ENCODE measurements around the gene TASP1.
"Not testable (repeated sequence)": the region's sequence is repeated elsewhere in the genome, so short reads cannot be mapped to it uniquely, and the experiment has no call there.

Gene TASP1

DNA sequence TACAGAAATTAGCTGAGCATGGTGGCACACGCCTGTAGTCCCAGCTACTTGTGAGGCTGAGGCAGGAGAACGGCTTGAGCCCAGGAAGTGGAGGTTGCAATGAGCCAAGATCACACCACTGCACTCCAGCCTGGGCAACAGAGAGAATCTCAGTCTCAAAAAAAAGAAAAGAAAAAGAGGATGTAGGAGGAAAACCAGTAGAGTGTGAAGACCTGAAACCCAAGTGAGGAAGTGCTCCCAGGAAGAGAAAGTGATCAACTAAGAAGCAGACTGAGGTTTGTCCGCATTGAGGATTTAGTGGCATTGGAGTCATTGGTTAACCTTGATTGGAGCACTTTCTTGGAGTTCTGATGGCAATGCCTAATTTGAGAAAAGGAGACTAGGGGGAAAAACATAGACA, 20.6 kb upstream of the TASP1 start:
- H3K9me2 ChIP-seq (replicated peaks; ENCODE audit: insufficient read depth, low read length): no peaks in the 10 kb centered on the region
- H3K4me2 ChIP-seq (ENCODE audit: low read depth, low read length, poor library complexity, severe bottlenecking): no peak overlapping the region
- H3K4me3 ChIP-seq (ENCODE audit: insufficient read depth, low read length, poor library complexity, severe bottlenecking): no peak overlapping the region
- H3K27me3 ChIP-seq (ENCODE audit: low read length): no peaks in the 10 kb centered on the region
- H3K79me2 ChIP-seq (ENCODE audit: insufficient read depth, low read length): no peaks in the 10 kb centered on the region
- H4K20me1 ChIP-seq (ENCODE audit: low read depth, low read length): no peaks in the 10 kb centered on the region
- H2AFZ ChIP-seq (ENCODE audit: low read depth, low read length, severe bottlenecking): no peak overlapping the region
- H3K36me3 ChIP-seq (ENCODE audit: low read length): no peaks in the 10 kb centered on the region
- H3K27ac ChIP-seq (ENCODE audit: low read depth, low read length): no peak overlapping the region
- H3K9me3 ChIP-seq (ENCODE audit: insufficient read depth, low read length): no peaks in the 10 kb centered on the region
- H3K9ac ChIP-seq (ENCODE audit: low read length): no peak overlapping the region
- TF ChIP-seq, protein P1, sequence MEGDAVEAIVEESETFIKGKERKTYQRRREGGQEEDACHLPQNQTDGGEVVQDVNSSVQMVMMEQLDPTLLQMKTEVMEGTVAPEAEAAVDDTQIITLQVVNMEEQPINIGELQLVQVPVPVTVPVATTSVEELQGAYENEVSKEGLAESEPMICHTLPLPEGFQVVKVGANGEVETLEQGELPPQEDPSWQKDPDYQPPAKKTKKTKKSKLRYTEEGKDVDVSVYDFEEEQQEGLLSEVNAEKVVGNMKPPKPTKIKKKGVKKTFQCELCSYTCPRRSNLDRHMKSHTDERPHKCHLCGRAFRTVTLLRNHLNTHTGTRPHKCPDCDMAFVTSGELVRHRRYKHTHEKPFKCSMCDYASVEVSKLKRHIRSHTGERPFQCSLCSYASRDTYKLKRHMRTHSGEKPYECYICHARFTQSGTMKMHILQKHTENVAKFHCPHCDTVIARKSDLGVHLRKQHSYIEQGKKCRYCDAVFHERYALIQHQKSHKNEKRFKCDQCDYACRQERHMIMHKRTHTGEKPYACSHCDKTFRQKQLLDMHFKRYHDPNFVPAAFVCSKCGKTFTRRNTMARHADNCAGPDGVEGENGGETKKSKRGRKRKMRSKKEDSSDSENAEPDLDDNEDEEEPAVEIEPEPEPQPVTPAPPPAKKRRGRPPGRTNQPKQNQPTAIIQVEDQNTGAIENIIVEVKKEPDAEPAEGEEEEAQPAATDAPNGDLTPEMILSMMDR (IDR thresholded peaks at IDR 0.05; ENCODE audit: insufficient read depth, low read length, poor library complexity, severe bottlenecking): no peak
- TF ChIP-seq EZH2phosphoT487 (conservative IDR thresholded peaks at IDR 0.05; ENCODE audit: low read length): no peak
- no peaks in the 10 kb centered on the region for H3F3A ChIP-seq (ENCODE audit: insufficient read depth)

DNA sequence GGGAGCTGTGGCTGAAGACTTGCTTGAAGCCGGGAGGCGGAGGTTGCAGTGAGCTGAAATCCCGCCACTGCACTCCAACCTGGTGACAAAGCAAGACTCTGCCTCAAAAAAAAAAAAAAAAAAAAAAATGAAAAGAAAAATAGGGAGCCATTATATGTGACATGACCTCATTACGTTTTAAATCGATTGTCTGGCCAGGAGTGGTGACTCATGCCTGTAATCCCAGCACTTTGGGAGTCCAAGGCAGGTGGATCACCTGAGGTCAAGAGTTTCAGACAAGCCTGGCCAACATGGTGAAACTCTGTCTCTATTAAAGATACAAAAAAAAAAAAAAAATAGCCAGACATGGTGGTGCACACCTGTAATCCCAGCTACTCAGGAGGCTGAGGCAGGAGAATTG, 19.3 kb upstream of the TASP1 start:
- H3F3A ChIP-seq (ENCODE audit: insufficient read depth); H3K36me3 ChIP-seq (ENCODE audit: low read length); H3K4me3 ChIP-seq (ENCODE audit: insufficient read depth, low read length, poor library complexity, severe bottlenecking); H3K9me2 ChIP-seq (replicated peaks; ENCODE audit: insufficient read depth, low read length); H3K9me3 ChIP-seq (ENCODE audit: insufficient read depth, low read length); H2AFZ ChIP-seq (ENCODE audit: low read depth, low read length, severe bottlenecking); H3K4me2 ChIP-seq (ENCODE audit: low read depth, low read length, poor library complexity, severe bottlenecking); H3K27me3 ChIP-seq (ENCODE audit: low read length); H3K79me2 ChIP-seq (ENCODE audit: insufficient read depth, low read length); H4K20me1 ChIP-seq (ENCODE audit: low read depth, low read length); H3K9ac ChIP-seq (ENCODE audit: low read length); H3K27ac ChIP-seq (ENCODE audit: low read depth, low read length): not testable (repeated sequence)

- Histone ChIP-seq H3K27me3 (ENCODE audit: low read length) (no peaks in the 10 kb centered on the region), H3K9ac (ENCODE audit: low read length) (no peak overlapping the region), H4K20me1 (ENCODE audit: low read depth, low read length) (no peaks in the 10 kb centered on the region), H3K79me2 (ENCODE audit: insufficient read depth, low read length) (no peaks in the 10 kb centered on the region), H3K9me2 (replicated peaks; ENCODE audit: insufficient read depth, low read length) (no peaks in the 10 kb centered on the region), H3K36me3 (ENCODE audit: low read length) (no peaks in the 10 kb centered on the region), H3K4me2 (ENCODE audit: low read depth, low read length, poor library complexity, severe bottlenecking) (no peak overlapping the region), H3F3A (ENCODE audit: insufficient read depth) (no peaks in the 10 kb centered on the region), H3K9me3 (ENCODE audit: insufficient read depth, low read length) (no peaks in the 10 kb centered on the region), H3K4me3 (ENCODE audit: insufficient read depth, low read length, poor library complexity, severe bottlenecking) (no peak overlapping the region), H2AFZ (ENCODE audit: low read depth, low read length, severe bottlenecking) (no peak overlapping the region), H3K27ac (ENCODE audit: low read depth, low read length) (no peak overlapping the region)
- TF ChIP-seq, protein P1 (IDR thresholded peaks at IDR 0.05; ENCODE audit: insufficient read depth, low read length, poor library complexity, severe bottlenecking): no peak
- no peak for TF ChIP-seq EZH2phosphoT487 (conservative IDR thresholded peaks at IDR 0.05; ENCODE audit: low read length)
Measured at GRCh38 chr20:13656721-13657368, 18.1 kb upstream of the TASP1 start.

DNA sequence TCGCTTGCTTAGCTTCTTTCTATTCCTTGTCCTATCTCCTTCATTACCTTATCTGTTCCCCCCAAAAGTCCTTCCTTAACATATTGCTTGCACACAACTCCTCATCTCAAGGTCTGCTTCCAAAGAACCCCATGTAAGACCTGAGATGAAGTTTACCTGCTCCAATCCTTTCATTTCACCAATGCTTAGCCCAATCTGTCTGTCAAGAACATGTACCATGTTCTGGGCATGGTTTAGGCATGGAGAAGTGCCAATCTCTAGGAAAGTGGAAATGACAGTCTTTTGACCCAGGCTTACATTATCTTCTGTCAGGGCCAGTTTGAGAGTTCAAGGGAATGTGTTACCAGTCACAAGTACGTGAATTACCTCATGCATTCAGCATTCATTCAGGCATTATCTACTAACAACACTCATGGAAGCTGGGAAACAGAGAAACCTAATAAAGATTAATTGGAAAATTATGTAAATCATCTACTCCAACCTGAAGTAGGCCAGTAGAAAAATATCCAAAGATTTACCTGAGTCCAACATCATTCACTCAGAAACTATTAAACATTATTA, 15.8 kb upstream of the TASP1 start:
- H3K4me3 ChIP-seq (ENCODE audit: insufficient read depth, low read length, poor library complexity, severe bottlenecking): no peak overlapping the region

More for the DNA sequence above, 15.8 kb upstream of the TASP1 start:
- H3K27me3 ChIP-seq (ENCODE audit: low read length): no peaks in the 10 kb centered on the region
- H3F3A ChIP-seq (ENCODE audit: insufficient read depth): no peaks in the 10 kb centered on the region
- no peak for TF ChIP-seq EZH2phosphoT487 (conservative IDR thresholded peaks at IDR 0.05; ENCODE audit: low read length)
- TF ChIP-seq, protein P1 (IDR thresholded peaks at IDR 0.05; ENCODE audit: insufficient read depth, low read length, poor library complexity, severe bottlenecking): no peak
- H3K9ac ChIP-seq (ENCODE audit: low read length): no peak overlapping the region
- no peaks in the 10 kb centered on the region for H3K9me2 ChIP-seq (replicated peaks; ENCODE audit: insufficient read depth, low read length)
- H4K20me1 ChIP-seq (ENCODE audit: low read depth, low read length): no peaks in the 10 kb centered on the region
- no peak overlapping the region for H3K27ac ChIP-seq (ENCODE audit: low read depth, low read length)
- no peaks in the 10 kb centered on the region for H3K9me3 ChIP-seq (ENCODE audit: insufficient read depth, low read length)
- H3K79me2 ChIP-seq (ENCODE audit: insufficient read depth, low read length): no peaks in the 10 kb centered on the region
- H3K36me3 ChIP-seq (ENCODE audit: low read length): no peaks in the 10 kb centered on the region
- no peak overlapping the region for H2AFZ ChIP-seq (ENCODE audit: low read depth, low read length, severe bottlenecking)
- no peak overlapping the region for H3K4me2 ChIP-seq (ENCODE audit: low read depth, low read length, poor library complexity, severe bottlenecking)
